ENCODE results near the gene P2RX3. TPM values are rescaled to one million over a fixed set of nuclear protein-coding genes. Genes with fewer than 3 reads are reported as not detected.

Gene P2RX3
- total and polyA plus RNA-seq, 2 experiments from 2014 or later: 0.15 to 0.35 TPM

GRCh38 chr11:57357310-57357709 is 19.2 kb downstream of the P2RX3 start (continued):
- TF ChIP-seq ZNF462 (CRISPR knock-in tag; IDR thresholded peaks at IDR 0.05): no peak

GRCh38 chr11:57357856-57358255 is 19.7 kb downstream of the P2RX3 start:
- Mint-ChIP-seq H3K27ac (no peak overlapping the region), H3K4me3 (no peak overlapping the region)
- no peak for TF ChIP-seq ETS1 (IDR thresholded peaks at IDR 0.05)
- TF ChIP-seq CREB1 (CRISPR knock-in tag; IDR thresholded peaks at IDR 0.05; ENCODE audit: low read depth): no peak
- no peak for TF ChIP-seq JUNB (IDR thresholded peaks at IDR 0.05; ENCODE audit: unreplicated experiment)
- TF ChIP-seq STAT1 (IDR thresholded peaks at IDR 0.05; ENCODE audit: unreplicated experiment): no peak
- TF ChIP-seq CTCF (conservative IDR thresholded peaks at IDR 0.05; ENCODE audit: low read depth in 2 of 2): no peak
- TF ChIP-seq ZNF462 (CRISPR knock-in tag; IDR thresholded peaks at IDR 0.05): no peak

More at GRCh38 chr11:57357856-57358255, 19.7 kb downstream of the P2RX3 start:
- Histone ChIP-seq H3K27ac (ENCODE audit: low read depth) (no peak overlapping the region), H2AFZ (no peak overlapping the region), H3K36me3 (ENCODE audit: insufficient read depth) (no peaks in the 10 kb centered on the region), H3K4me2 (no peak overlapping the region), H3K4me1 (ENCODE audit: insufficient read depth) (peaks cover 11% of the 10 kb centered on the region; the same call in 1 of the 2 replicates), H3K9me2 (ENCODE audit: insufficient read depth) (no peaks in the 10 kb centered on the region), H3F3A (replicated peaks; ENCODE audit: low read depth) (no peaks in the 10 kb centered on the region), H4K20me1 (replicated peaks; ENCODE audit: insufficient read depth) (no peaks in the 10 kb centered on the region), H3K27me3 (ENCODE audit: insufficient read depth) (no peaks in the 10 kb centered on the region), H3K79me2 (replicated peaks; ENCODE audit: insufficient read depth) (no peaks in the 10 kb centered on the region), H3K4me3 (no peak overlapping the region)
- Mint-ChIP-seq H3K36me3 (ENCODE audit: low read depth) (no peaks in the 10 kb centered on the region), H3K9me3 (no peaks in the 10 kb centered on the region), H3K4me1 (peaks cover 10% of the 10 kb centered on the region; the same call in 2 of the 3 replicates), H3K27me3 (ENCODE audit: insufficient read depth, low read depth, poor library complexity) (peaks cover 3% of the 10 kb centered on the region)
- DNase-seq (ENCODE audit: low spot score): no peak
- no peak for ATAC-seq
